ENCODE data around the gene SLC48A1. TPM values are rescaled to one million over a fixed set of nuclear protein-coding genes. Genes with fewer than 3 reads are reported as not detected.

The SLC48A1 gene
- total and polyA plus RNA-seq, 12 donors: 12.6 to 31.9 (median 22.1) TPM

Other genes starting within 250 kb of the SLC48A1 start
- 10 to 100 TPM; 18.6 to 28.0 (median 21.8) TPM for gene RPAP3, start 67.2 kb upstream of the SLC48A1 start, total RNA-seq
- gene RPAP3, start 67.2 kb upstream of the SLC48A1 start, polyA plus RNA-seq: 10 to 100 TPM in 1 of 2 donors, 1 to 10 TPM in 1; 4.8 to 10.1 TPM
- under 1 TPM in 9 of 10 donors, not detected in 1; 0.11 to 0.56 (median 0.31) TPM for gene ENDOU, start 47.7 kb upstream of the SLC48A1 start, total RNA-seq
- under 1 TPM; 0.26 to 0.29 TPM for gene ENDOU, start 47.7 kb upstream of the SLC48A1 start, polyA plus RNA-seq
- gene RAPGEF3, start 14.4 kb upstream of the SLC48A1 start, total RNA-seq: 10 to 100 TPM in 9 of 10 donors, 1 to 10 TPM in 1; 9.5 to 54.9 (median 19.8) TPM
- 100 to 1,000 TPM in 1 of 2 donors, 10 to 100 TPM in 1; 22.4 to 173 TPM for gene RAPGEF3, start 14.4 kb upstream of the SLC48A1 start, polyA plus RNA-seq
- gene HDAC7, start 46.7 kb downstream of the SLC48A1 start, total RNA-seq: 10 to 100 TPM; 26.9 to 50.7 (median 38.5) TPM
- 10 to 100 TPM; 40.4 to 75.6 TPM for gene HDAC7, start 46.7 kb downstream of the SLC48A1 start, polyA plus RNA-seq
- 1 to 10 TPM in 1 of 10 donors, under 1 TPM in 9; 0.08 to 3.0 (median 0.31) TPM for gene VDR, start 131.8 kb downstream of the SLC48A1 start, total RNA-seq
- gene VDR, start 131.8 kb downstream of the SLC48A1 start, polyA plus RNA-seq: under 1 TPM; 0.29 to 0.87 TPM
- 10 to 100 TPM; 22.3 to 61.8 (median 40.0) TPM for gene TMEM106C, start 190.4 kb downstream of the SLC48A1 start, total RNA-seq
- 10 to 100 TPM; 24.1 to 41.6 TPM for gene TMEM106C, start 190.4 kb downstream of the SLC48A1 start, polyA plus RNA-seq
- under 1 TPM in 1 of 10 donors, not detected in 9; 0.17 TPM for gene COL2A1, start 231.2 kb downstream of the SLC48A1 start, total RNA-seq
- under 1 TPM; 0.03 to 0.07 TPM for gene COL2A1, start 231.2 kb downstream of the SLC48A1 start, polyA plus RNA-seq

Data from heart right ventricle (tissue), 12 donors.